ENCODE results near the gene SLC12A9. TPM values are rescaled to one million over a fixed set of nuclear protein-coding genes. Genes with fewer than 3 reads are reported as not detected.
A peak's percentile ranks its signal among the peaks of the same experiment; 100 is the strongest.

The SLC12A9 gene
- total RNA-seq, 1 experiment from 2014 or later: 23.8 TPM

DNA sequence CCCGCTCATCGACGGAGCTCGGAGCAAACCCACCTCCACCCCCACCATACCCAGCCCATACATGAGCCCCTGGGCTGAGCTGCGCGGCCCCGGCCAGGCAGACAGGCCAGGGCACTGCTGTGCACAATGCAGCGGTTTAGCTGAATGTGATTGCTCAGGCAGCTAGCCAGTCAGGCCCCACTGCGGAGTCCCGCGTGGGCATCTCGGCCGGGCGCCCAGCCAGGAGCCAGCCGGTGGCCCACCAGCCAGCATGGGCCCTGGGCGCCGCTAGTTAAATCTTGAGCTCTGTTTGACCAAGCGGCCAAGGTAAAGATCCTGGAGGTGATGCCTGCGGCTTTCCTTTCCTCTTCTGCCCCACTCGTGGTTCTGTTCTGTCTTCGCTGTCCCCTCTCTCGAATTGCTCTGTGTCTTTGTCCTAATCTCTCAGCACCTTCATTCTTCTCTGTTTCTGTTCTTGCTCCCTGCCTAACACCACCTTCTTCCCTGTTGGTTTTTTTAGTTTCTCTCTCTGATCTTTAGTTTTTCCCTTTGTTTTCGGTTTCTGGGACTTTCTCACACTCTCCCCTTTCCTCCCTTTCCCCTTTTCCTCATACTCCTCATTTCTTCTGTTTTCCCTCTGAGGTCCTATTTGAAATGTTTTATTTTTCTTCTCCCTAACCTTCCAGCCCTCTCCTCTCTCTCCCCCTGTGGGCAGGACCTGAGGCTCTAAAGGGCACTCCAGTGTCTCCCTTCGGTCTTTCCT, 30.4 kb downstream of the SLC12A9 start:
- ChIA-PET POLR2A (ENCODE audit: low non-redundant PET) (no interaction called here), CTCF (no interaction called here)
- peaks cover 92% of the 10 kb centered on the region for H3K36me3 ChIP-seq (ENCODE audit: insufficient read depth, low read length, poor library complexity, severe bottlenecking)
- H3K4me1 ChIP-seq (ENCODE audit: insufficient read depth, low read length, poor library complexity, severe bottlenecking): peaks cover 8% of the 10 kb centered on the region
- no peaks in the 10 kb centered on the region for H3K27me3 ChIP-seq (replicated peaks; ENCODE audit: insufficient read depth, low read depth, low read length, poor library complexity)
- H3K9me3 ChIP-seq (ENCODE audit: low read depth, low read length, poor library complexity, severe bottlenecking): no peaks in the 10 kb centered on the region
- no peak for DNase-seq (ENCODE audit: low spot score)
- no TSS peak for BruUV-seq (replicated peaks)
- H3K27ac ChIP-seq (ENCODE audit: low read depth, low read length, poor library complexity, severe bottlenecking): peak overlapping the region; percentile 47
- intact Hi-C loops (cut with micrococcal nuclease; ENCODE audit: unreplicated experiment): no loop called here
- no peak for TF ChIP-seq EZH2 (IDR thresholded peaks at IDR 0.05; ENCODE audit: borderline replicate concordance, low read depth, low read length, poor library complexity, severe bottlenecking)
- TF ChIP-seq CTCF (conservative IDR thresholded peaks at IDR 0.05; ENCODE audit: low read depth, low read length): no peak
- no peak overlapping the region for H3K4me3 ChIP-seq (ENCODE audit: low read depth, low read length, poor library complexity, severe bottlenecking)

DNA sequence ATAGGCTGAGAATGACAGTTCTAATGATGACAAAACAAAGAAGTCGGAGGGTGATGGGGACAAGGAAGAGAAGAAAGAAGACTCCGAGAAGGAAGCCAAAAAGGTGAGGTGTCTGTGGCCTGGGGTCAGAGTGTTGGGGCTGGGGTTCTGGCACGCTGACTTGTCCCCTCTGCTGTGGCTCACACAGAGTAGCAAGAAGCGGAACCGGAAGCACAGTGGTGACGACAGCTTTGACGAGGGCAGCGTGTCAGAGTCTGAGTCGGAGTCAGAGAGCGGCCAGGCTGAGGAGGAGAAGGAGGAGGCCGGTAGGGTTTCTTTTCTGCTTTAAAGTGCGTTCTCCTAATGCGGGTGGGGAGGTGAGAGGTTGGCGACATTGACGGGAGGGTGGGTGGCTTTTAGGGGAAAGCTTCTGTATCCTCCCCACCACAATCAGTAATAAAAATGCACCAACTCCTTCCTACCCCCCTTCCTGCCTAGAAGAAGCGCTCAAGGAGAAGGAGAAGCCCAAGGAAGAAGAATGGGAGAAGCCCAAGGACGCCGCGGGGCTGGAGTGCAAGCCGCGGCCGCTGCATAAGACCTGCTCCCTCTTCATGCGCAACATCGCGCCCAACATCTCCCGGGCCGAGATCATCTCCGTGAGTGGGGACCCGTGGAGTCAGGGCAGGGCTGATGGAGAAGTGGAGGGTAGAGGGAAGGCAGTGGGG, 32.4 kb downstream of the SLC12A9 start:
- H3K36me3 ChIP-seq (ENCODE audit: insufficient read depth, low read length, poor library complexity, severe bottlenecking): peaks cover 84% of the 10 kb centered on the region
- DNase-seq (ENCODE audit: low spot score): no peak
- TF ChIP-seq CTCF (conservative IDR thresholded peaks at IDR 0.05; ENCODE audit: low read depth, low read length) (no peak), EZH2 (IDR thresholded peaks at IDR 0.05; ENCODE audit: borderline replicate concordance, low read depth, low read length, poor library complexity, severe bottlenecking) (no peak)
- POLR2A ChIA-PET (ENCODE audit: low non-redundant PET): no interaction called here
- no peak overlapping the region for H3K4me3 ChIP-seq (ENCODE audit: low read depth, low read length, poor library complexity, severe bottlenecking)
- H3K4me1 ChIP-seq (ENCODE audit: insufficient read depth, low read length, poor library complexity, severe bottlenecking): peaks cover 21% of the 10 kb centered on the region
- H3K9me3 ChIP-seq (ENCODE audit: low read depth, low read length, poor library complexity, severe bottlenecking): no peaks in the 10 kb centered on the region
- no peaks in the 10 kb centered on the region for H3K27me3 ChIP-seq (replicated peaks; ENCODE audit: insufficient read depth, low read depth, low read length, poor library complexity)
- CTCF ChIA-PET: no interaction called here
- BruUV-seq (replicated peaks): TSS peak; percentile 42
- intact Hi-C loops (cut with micrococcal nuclease; ENCODE audit: unreplicated experiment): no loop called here
- H3K27ac ChIP-seq (ENCODE audit: low read depth, low read length, poor library complexity, severe bottlenecking): no peak overlapping the region

DNA sequence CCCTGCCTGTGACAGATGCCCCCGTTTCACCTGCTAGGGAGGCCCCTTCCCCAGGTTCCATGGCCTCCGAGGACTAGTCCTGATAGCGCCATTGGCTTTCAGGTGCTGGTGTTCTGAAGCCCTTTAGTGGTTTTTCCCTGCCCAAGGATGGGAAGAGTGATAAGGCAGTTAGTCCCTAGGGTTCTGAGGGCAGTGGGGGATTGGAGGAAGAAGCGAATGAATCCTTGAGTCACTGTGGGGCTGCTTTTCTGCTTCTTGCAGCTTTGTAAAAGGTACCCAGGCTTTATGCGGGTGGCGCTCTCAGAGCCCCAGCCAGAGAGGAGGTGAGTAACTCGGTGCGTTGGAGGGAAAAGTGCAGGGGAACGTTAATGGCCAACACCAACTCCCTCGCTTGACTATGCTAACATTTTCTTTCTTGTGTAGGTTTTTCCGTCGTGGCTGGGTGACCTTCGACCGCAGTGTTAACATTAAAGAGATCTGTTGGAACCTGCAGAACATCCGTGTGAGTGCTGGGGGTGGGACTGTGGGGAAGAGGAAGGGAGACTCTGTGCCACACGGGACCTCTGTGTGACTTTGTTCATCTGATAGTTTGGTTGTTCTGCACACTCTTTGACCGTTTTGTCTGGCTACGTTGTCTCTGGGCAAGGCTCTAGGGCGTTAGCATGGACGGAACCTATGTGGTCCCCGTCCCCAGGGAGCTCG, 33.1 kb downstream of the SLC12A9 start:
- CTCF ChIA-PET: no interaction called here
- Histone ChIP-seq H3K27ac (ENCODE audit: low read depth, low read length, poor library complexity, severe bottlenecking) (no peak overlapping the region), H3K27me3 (replicated peaks; ENCODE audit: insufficient read depth, low read depth, low read length, poor library complexity) (no peaks in the 10 kb centered on the region), H3K36me3 (ENCODE audit: insufficient read depth, low read length, poor library complexity, severe bottlenecking) (peaks cover 82% of the 10 kb centered on the region), H3K4me3 (ENCODE audit: low read depth, low read length, poor library complexity, severe bottlenecking) (no peak overlapping the region), H3K4me1 (ENCODE audit: insufficient read depth, low read length, poor library complexity, severe bottlenecking) (peaks cover 23% of the 10 kb centered on the region), H3K9me3 (ENCODE audit: low read depth, low read length, poor library complexity, severe bottlenecking) (no peaks in the 10 kb centered on the region)
- POLR2A ChIA-PET (ENCODE audit: low non-redundant PET): no interaction called here
- no peak for DNase-seq (ENCODE audit: low spot score)
- intact Hi-C loops (cut with micrococcal nuclease; ENCODE audit: unreplicated experiment): no loop called here
- no peak for TF ChIP-seq CTCF (conservative IDR thresholded peaks at IDR 0.05; ENCODE audit: low read depth, low read length)
- no TSS peak for BruUV-seq (replicated peaks)

Data from A673 (cell line).